GM10248 (cell line): Measurements from ENCODE around the gene ARVCF.
A peak's percentile ranks its signal among the peaks of the same experiment; 100 is the strongest.

Experiments used
- CTCF ChIA-PET: fragments of 300-600 bp; sonication (Branson Sonifier 250); formaldehyde crosslinking; extraction: SDS; loops from one replicate; lab custom pipeline; 2021; ENCODE audit warnings: antibody characterized with exemption; lab: Yijun Ruan, JAX
- POLR2A ChIA-PET: fragments of 350-650 bp; sonication (Branson Sonifier 250); formaldehyde crosslinking; extraction: SDS; loops from one replicate; lab custom pipeline; 2020; ENCODE audit warnings: antibody characterized with exemption; lab: Yijun Ruan, JAX
- DNase-seq: peaks from one replicate; pipeline ENCODE4 v3.0.0; 2012; ENCODE audit errors: extremely low spot score
- TF ChIP-seq, protein P1 (sequence below): IDR thresholded peaks from 2 replicates; pipeline ENCODE4 v1.5.1; 2012; ENCODE audit warnings: mild to moderate bottlenecking, low read depth; ENCODE audit errors: extremely low read depth, missing control alignments, control extremely low read depth

ARVCF gene

DNA sequence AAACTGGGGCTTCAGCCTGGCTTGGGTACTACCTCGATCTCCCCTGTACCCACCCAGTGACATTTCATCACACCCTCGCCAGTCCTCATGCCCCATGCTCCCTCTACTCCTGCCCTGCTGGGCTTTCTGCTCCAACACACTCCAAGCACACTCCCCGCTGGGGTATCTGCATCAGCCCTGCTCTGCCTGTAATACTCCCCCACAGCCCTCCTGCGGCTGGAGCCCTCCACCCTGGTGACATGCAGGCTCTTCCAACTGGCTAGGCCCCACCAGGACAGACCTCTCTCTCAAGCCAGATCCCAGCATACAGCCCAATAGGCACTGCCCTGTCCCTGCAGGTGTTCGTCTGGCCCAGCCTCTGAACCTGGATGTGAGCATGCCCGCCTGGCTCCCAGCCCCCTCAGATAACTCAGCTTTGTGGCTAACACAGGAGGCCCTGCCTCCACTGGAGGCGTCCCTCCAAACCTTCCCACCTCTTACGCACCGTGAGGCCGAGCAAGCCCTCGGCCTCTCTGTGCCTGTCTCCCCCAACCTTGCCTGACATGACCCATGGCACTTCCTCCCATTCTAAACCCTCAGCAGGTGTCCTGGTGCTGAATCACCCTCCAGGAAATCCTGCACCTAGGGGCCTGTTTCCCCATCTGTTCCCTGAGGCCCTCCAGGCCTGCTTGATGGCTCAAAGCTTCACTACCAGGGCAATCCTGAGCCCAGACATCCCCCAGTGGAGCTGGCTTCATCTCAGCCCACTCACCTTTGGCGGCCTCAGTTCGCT is 41.5 kb downstream of the ARVCF start:
- TF ChIP-seq, protein P1, sequence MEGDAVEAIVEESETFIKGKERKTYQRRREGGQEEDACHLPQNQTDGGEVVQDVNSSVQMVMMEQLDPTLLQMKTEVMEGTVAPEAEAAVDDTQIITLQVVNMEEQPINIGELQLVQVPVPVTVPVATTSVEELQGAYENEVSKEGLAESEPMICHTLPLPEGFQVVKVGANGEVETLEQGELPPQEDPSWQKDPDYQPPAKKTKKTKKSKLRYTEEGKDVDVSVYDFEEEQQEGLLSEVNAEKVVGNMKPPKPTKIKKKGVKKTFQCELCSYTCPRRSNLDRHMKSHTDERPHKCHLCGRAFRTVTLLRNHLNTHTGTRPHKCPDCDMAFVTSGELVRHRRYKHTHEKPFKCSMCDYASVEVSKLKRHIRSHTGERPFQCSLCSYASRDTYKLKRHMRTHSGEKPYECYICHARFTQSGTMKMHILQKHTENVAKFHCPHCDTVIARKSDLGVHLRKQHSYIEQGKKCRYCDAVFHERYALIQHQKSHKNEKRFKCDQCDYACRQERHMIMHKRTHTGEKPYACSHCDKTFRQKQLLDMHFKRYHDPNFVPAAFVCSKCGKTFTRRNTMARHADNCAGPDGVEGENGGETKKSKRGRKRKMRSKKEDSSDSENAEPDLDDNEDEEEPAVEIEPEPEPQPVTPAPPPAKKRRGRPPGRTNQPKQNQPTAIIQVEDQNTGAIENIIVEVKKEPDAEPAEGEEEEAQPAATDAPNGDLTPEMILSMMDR = no peak
- ChIA-PET POLR2A (no interaction called here), CTCF (interaction anchor here (0.8 to 3.1 kb wide), 4 partner anchors 9 to 39 kb away, joined by 3 to 22 read pairs (median 4); no protein-coding TSS in a partner anchor)
- no peak for DNase-seq

GRCh38 chr22:19974268-19974861 is 42.3 kb downstream of the ARVCF start:
- CTCF ChIA-PET = interaction anchor here (0.8 to 3.1 kb wide), 6 partner anchors 8 to 155 kb away, joined by 3 to 22 read pairs (median 4); no protein-coding TSS in a partner anchor
- POLR2A ChIA-PET = no interaction called here
- TF ChIP-seq, protein P1 = no peak
- DNase-seq = peak; percentile 71

- CTCF ChIA-PET = interaction anchor here (0.9 to 3.1 kb wide), 6 partner anchors 8 to 156 kb away, joined by 3 to 22 read pairs (median 4); no protein-coding TSS in a partner anchor
- no peak for DNase-seq
- TF ChIP-seq, protein P1 = no peak
- POLR2A ChIA-PET = no interaction called here
Observed at GRCh38 chr22:19973551-19974267, 42.9 kb downstream of the ARVCF start.

DNA sequence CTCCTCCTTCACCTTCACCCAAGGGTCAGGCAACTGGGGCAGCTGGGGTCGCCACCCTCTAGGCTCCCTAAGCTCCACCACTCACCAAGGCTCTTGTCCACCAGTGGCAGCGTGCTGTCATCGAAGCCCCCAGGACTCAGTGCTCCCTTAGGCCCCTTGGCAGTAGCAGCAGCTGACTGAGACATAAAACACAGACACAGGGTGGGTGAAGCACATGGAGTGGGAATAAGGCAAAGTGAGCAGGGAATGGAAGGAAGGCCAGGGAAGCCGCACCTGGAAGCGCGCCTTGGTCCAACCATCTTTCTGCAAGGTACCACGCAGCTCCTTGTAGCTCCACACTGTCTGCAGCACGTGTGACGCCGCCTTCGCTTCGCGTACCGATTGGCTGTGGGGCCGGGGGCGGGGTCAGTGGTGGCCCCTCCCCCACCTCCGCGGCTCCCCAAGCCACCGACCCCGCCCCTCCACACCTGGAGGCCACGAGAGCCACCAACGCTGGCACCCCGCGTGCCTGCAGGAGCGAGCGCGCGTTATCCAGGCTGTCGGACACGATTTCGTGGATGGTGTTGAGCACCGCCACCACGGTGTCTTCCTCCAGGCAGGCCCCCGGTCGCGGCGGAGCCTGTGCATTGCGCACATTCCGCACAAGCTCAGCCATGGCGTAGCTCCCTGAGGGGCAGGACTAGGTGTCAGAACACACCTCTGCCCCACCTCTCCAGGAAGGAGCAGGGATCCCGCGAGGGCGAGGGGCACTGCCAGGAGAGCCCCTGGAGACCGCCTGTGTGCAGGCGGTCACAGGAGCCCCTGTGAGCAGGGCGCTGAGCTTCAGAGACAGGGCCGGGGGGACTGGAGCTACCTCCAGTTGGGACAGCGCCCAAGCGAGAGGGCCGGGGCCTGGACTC is 43.7 kb downstream of the ARVCF start:
- DNase-seq = no peak
- POLR2A ChIA-PET = no interaction called here
- CTCF ChIA-PET = interaction anchor here (0.7 to 3.1 kb wide), 7 partner anchors 8 to 156 kb away, joined by 3 to 22 read pairs (median 5); no protein-coding TSS in a partner anchor
- TF ChIP-seq, protein P1 = no peak

GRCh38 chr22:19972251-19972650 is 44.4 kb downstream of the ARVCF start:
- no peak for DNase-seq
- POLR2A ChIA-PET = no interaction called here
- CTCF ChIA-PET = interaction anchor here (1.1 to 3.1 kb wide), 9 partner anchors 9 to 242 kb away, joined by 3 to 22 read pairs (median 4); no protein-coding TSS in a partner anchor
- TF ChIP-seq, protein P1 = no peak
